Glomerular visceral epithelial cell (primary cell): Measurements from ENCODE around the gene P4HB.

Source experiments
- DNase-seq: peaks from one replicate; pipeline ENCODE4 v3.0.0-alpha.2; 2016; ENCODE audit errors: extremely low spot score

The P4HB gene

GRCh38 chr17:81831563-81831956, 28.8 kb downstream of the P4HB start:
- no peak for DNase-seq

DNA sequence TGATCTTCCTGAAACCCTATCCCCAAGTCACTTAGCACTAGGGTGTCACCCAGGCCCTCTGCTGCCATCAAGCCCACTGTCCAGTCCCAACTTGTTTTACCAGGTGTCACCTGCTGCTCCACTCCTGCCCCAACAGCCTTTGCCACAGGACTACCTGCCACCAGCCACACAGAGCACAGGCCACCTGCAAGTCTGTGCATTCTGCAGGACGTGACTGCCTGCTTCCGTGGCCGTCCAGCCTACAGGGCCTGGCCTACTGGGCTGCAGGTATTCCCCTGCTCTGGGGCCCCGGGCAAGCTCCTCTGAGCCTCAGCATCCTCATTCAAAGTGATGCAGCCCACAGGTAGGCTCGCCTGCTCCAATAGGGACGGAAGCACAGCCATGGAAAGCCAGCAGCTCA, 30.5 kb downstream of the P4HB start:
- DNase-seq: no peak

DNA sequence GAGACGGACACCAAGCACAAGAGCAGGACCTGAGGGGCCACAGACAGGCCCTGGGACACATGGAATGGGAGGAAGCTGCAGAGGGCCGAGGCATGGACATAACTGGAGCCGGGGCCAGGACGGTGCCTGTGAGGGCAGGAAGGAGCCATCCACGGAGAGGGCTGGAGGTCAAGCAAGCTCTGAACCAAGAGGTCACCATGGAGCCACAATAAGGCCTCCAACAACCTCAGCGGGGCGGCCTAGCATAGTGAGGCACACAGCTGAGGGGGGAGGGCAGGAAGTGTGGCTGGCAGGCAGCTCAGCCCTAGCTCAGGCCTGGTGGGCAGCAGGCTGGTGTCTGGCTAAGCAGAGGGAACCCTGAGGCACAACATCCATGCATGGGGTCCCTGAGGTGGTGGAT, 31.7 kb downstream of the P4HB start:
- no peak for DNase-seq

DNA sequence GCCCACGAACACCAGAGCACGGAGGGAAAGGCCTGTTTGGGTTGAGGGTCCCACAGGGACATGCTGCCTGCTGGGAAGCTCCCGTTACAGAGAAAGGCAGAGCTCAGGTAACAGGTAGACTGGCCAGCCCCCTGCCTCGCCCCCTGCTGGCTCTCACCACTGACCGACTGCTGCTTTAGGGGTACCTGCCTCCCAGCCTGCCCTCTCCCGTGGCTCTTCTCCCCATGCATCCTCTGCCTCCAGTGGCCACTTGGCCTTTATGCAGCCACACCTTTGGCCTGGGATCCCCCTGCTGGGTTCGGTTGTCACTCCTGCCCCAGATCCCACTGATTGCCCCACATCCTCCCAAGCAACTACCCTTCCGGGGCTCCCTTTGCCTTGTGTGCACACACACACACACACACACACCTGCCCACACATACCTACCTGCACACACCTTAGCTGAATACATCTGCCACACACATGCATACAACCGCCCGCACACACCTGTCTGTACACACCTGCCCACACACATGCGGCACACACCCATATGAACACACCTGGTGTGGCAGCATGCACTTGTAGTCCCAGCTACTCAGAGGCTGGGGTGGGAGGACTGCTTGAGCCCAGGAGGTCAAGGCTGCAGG, 34.4 kb downstream of the P4HB start:
- no peak for DNase-seq

DNA sequence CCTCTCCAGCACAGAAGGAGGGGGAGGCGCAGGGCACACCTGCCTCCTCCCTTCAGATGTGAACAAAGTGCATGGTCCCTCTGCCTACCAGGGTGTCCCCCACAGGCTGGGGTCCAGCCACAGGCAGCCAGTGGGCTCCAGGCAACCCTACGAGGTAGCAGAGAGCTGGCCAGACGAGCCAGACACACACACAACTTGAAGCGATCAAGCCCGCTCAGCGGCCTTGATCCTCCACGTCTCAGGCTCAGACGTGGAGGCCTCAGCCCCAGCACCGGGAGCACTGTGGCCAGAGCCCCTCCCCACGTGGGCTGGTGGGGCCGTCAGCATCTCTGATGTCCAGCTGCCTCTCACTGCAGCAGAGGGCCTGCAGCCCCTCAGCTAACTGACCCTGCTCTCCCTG, 35.7 kb downstream of the P4HB start:
- DNase-seq: no peak

GRCh38 chr17:81823820-81824550, 36.4 kb downstream of the P4HB start:
- no peak for DNase-seq

GRCh38 chr17:81822996-81823819, 37.1 kb downstream of the P4HB start:
- DNase-seq: no peak

DNA sequence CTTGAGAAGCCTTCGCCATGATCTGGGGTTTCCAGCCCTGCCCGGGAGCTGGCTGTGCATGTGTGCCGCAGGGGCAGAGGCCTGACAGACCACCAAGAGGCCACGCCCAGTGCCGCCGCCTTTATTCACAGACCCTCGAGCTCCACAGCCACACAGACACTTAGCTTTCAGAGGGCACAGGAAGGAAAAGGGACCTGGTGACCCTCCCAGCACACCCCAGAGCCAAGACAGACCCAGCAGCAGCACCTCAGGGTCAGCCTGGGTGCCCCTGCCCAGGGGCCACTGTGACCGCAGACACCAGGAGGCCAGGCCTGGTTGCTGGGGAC, 38.1 kb downstream of the P4HB start:
- DNase-seq: no peak

DNA sequence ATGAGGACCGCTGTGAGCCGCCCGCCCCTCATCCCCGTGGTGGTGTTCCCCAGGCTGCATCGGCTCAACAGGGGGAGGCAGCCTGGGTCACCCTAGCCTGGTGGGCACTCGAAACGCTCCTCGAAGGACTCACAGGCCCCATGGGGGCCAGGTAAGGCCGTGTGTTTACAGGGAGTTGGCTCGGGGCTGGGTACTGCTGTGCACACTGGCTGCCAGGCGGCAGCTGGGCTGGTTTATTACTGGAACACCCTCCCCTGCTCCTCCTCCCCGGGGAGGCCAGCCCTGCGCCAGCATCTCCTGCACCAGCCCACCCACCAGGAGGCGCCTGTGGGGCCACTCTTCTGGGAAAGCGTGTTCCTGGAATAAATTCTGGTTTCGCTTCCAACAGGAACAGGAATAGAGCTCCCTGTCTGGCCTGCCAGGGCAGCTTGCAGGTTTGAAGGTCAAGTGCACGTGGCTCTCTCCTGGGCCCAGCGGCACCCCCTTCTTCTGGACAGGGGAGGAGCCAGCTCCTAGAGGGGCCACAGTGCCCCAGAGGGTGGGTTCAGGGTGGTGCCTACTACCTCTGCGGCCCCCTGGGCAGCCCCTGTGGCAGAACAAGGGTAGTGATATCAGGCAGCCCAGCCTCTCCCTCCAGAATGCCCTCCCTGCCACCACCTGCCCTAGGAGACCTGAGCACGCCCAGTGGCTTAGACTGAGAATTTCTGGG, 38.6 kb downstream of the P4HB start:
- peak; percentile 28 for DNase-seq

- no peak for DNase-seq
Measured at GRCh38 chr17:81821147-81821546, 39.2 kb downstream of the P4HB start.

DNA sequence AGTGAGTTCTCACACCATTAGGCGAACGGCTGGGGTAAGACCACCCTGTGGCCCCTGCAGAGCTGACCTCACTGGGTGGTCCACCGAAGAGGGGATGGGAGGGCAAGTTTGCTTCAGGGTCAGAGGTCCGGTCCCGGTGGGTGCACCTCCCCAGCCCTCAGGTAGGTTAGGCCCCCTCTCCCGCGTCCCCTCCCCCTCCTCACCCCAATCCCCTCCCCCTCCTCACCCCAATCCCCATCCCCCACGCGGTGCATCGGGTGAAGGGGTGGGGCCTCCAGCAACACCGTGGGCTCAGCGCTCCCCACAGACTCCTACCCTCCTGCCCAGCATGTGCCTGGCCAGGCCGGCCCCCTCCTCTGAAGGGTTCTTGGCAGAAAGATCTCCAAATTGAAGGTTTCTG, 40.6 kb downstream of the P4HB start:
- no peak for DNase-seq

GRCh38 chr17:81817758-81818147, 42.6 kb downstream of the P4HB start:
- DNase-seq: no peak

DNA sequence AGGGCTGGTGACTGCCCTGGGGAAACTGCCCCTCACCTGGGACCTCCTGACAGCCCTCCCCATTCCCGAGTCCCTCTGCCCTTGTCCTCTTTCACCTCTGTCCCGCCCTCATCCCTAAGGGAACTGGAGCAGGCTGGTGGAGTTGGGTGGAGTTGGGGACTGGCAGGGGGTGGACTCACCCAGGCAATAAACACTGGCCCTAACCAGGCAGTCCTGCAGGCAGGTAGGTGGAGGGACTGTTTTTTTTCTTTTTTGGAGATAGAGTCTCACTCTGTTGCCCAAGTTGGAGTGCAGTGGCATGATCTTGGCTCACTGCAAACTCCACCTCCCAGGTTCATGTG, 44.7 kb downstream of the P4HB start:
- DNase-seq: no peak

DNA sequence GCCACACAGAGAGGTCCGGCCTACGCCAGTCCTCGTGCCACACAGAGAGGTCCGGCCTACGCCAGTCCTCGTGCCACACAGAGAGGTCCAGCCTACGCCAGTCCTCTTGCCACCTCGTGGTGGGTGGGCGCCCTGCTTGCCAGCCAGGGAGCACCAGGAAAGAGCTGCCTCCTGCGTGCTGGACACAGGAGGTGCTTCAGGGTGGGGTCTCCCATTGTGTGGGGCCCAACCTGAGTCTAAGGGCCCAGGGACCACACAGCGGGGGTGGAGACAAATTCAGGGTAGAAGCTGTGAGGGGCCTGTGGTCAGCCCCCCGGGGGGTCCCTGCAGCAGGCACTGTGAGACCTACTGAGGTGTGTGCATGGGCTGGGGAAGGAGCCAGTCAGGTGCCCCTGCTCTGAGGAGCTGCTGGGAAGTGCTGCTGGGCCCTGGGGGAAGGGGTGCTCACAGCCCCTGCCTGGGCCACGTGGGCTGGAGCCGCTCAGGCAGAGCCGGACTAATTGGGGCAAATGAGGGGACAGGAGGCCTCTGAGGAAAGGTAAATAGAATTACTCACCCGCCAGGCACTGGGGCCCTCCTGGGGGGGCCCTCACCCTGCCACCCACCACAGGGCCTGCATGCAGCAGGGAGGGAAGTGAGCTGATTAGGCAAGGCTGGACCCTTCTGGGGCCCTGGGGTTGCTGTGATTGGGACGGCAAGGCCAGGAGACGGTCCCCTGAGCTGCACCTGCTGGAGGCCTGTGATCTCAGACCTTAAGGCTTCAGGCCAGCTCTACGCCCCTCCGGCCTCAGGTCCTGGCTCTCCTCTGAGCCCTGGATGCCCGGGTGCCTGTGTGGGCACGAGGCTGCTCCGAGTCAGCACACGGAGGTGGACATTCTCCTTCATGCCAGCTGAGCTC, 45.3 kb downstream of the P4HB start:
- DNase-seq: peak; percentile 68

DNA sequence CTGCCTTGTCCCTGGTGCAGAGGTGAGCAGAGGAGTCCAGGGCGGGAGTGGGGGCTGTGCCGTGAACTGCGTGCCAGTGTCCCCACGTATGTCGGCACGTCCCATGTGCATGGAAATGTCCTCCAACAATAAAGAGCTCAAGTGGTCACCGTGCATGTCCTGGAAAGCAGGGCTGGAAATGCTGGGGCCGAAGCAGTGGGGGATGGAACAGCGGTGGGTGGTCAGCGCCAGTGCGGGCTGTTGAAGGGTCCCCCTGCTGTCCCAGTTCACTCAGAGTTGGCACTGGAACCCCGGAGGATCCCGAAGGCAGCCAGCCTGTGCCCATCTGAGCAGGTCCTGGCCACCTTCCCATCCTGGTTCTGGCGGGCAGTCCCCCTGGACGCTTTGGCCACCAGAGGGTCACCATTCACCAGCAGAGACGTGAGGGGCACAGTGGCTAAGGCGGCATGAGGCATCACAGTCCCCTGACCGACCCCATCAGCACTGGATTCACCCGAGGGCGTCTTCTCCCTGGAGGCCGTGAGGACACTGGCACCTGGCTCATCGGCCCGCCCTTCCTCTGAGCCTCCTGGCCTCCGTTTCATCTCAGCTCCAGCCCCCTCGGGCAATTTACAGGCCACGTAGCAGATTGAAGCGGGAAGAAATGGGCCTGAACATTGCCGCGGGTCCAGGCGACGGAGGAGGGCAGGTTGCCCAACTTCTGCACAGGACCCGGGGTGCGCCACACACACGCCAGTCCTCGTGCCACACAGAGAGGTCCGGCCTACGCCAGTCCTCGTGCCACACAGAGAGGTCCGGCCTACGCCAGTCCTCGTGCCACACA, 46.3 kb downstream of the P4HB start:
- no peak for DNase-seq

DNA sequence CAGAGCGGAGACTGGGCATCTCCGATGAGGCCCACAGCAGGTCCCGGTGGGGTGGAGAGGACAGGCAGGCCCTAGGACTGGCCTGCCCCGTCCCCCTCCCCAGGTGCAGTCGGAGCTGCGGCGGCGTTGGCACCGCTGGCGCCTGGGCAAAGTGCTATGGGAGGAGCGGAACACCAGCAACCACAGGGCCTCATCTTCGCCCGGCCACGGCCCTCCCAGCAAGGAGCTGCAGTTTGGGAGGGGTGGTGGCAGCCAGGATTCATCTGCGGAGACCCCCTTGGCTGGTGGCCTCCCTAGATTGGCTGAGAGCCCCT, 47.0 kb downstream of the P4HB start:
- DNase-seq: no peak

DNA sequence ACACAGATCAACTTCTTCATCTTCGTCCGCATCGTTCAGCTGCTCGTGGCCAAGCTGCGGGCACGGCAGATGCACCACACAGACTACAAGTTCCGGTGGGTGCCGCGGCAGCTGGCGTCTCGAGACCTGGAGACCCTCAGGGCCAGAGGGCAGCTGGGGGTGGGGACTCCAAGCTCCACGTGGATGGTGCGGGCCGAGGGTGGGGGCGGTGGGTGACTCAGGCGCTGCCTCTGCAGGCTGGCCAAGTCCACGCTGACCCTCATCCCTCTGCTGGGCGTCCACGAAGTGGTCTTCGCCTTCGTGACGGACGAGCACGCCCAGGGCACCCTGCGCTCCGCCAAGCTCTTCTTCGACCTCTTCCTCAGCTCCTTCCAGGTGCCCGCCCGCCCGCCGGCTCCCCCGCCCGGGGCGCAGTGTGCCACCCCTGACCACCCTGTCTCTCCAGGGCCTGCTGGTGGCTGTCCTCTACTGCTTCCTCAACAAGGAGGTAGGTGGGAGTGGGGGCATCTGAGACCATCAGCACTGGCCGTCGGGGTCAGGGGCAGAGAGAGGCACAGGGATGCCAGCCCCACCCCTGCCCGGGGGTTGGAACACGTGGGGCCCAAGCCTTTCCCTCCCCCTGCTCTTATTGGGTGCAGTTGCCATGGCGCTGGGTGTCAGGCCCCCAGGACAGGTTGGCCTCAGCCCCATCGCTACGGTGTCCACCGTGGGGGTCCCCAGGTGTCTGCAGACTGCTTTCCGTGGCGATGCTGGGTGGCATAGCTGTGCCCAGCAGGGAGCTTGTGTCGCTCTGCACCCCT, 47.6 kb downstream of the P4HB start:
- DNase-seq: no peak

- no peak for DNase-seq
Measured at GRCh38 chr17:81811705-81812570, 48.4 kb downstream of the P4HB start.
